NCI-H748 treated with DMSO at 0.1 percent for 48 hours (cell line): ENCODE measurements around the gene ASTN2.
"Not testable (repeated sequence)": the region's sequence is repeated elsewhere in the genome, so short reads cannot be mapped to it uniquely, and the experiment has no call there.

Experiments
- DNase-seq: peaks from one replicate; lab custom pipeline; 2025; lab: John Stamatoyannopoulos, UW

Gene ASTN2

GRCh38 chr9:117074784-117075520 is 339.9 kb downstream of the ASTN2 start:
- no peak for DNase-seq

GRCh38 chr9:117074342-117074662 is 340.6 kb downstream of the ASTN2 start:
- no peak for DNase-seq

- peak; percentile 60 for DNase-seq
Observed at GRCh38 chr9:117073539-117074341, 341.1 kb downstream of the ASTN2 start.

- no peak for DNase-seq
Observed at GRCh38 chr9:117073071-117073470, 341.8 kb downstream of the ASTN2 start.

- DNase-seq = no peak
Observed at GRCh38 chr9:117072216-117072615, 342.6 kb downstream of the ASTN2 start.

GRCh38 chr9:117071673-117072207 is 343.1 kb downstream of the ASTN2 start:
- not testable (repeated sequence) for DNase-seq

GRCh38 chr9:117063721-117064471 is 351.0 kb downstream of the ASTN2 start:
- DNase-seq = no peak

- DNase-seq = no peak
Observed at GRCh38 chr9:117060963-117061362, 353.9 kb downstream of the ASTN2 start.

- DNase-seq = no peak
Observed at GRCh38 chr9:117050007-117050406, 364.9 kb downstream of the ASTN2 start.

GRCh38 chr9:117046666-117047327 is 368.1 kb downstream of the ASTN2 start:
- DNase-seq = no peak

- no peak for DNase-seq
Observed at GRCh38 chr9:117044241-117044640, 370.6 kb downstream of the ASTN2 start.

GRCh38 chr9:117043159-117043558 is 371.7 kb downstream of the ASTN2 start:
- no peak for DNase-seq

- DNase-seq = no peak
Observed at GRCh38 chr9:117035546-117035945, 379.3 kb downstream of the ASTN2 start.

GRCh38 chr9:117034866-117035265 is 380.0 kb downstream of the ASTN2 start:
- DNase-seq = no peak

GRCh38 chr9:117030254-117030768 is 384.5 kb downstream of the ASTN2 start:
- DNase-seq = no peak

GRCh38 chr9:117029341-117029740 is 385.5 kb downstream of the ASTN2 start:
- DNase-seq = no peak

GRCh38 chr9:117028103-117028858 is 386.6 kb downstream of the ASTN2 start:
- DNase-seq = no peak

- DNase-seq = peak; percentile 69
Observed at GRCh38 chr9:117021906-117022305, 393.0 kb downstream of the ASTN2 start.

GRCh38 chr9:117018966-117019617 is 395.8 kb downstream of the ASTN2 start:
- no peak for DNase-seq

GRCh38 chr9:117017414-117017985 is 397.4 kb downstream of the ASTN2 start:
- DNase-seq = no peak
